Adipocyte (in vitro differentiated cells): ENCODE measurements around the gene MPP2.
"Not testable (repeated sequence)": the region's sequence is repeated elsewhere in the genome, so short reads cannot be mapped to it uniquely, and the experiment has no call there.

Experiments
- DNase-seq: peaks from one replicate; pipeline ENCODE4 v3.0.0-alpha.2; 2015; ENCODE audit warnings: low read depth
- H3K27me3 ChIP-seq: replicated peaks from 2 replicates; pipeline ENCODE4 v1.7.0; 2013; ENCODE audit warnings: mild to moderate bottlenecking, low read length, moderate library complexity; ENCODE audit not compliant: control insufficient read depth, insufficient read depth
- H3K36me3 ChIP-seq: 2 replicates; pipeline ENCODE4 v1.7.0; 2013; ENCODE audit warnings: low read length, mild to moderate bottlenecking, moderate library complexity; ENCODE audit not compliant: control insufficient read depth, insufficient read depth, severe bottlenecking
- H3K4me1 ChIP-seq: 2 replicates; pipeline ENCODE4 v1.7.0; 2013; ENCODE audit warnings: mild to moderate bottlenecking, low read length, moderate library complexity; ENCODE audit not compliant: control insufficient read depth, insufficient read depth
- H3K4me3 ChIP-seq: 2 replicates; pipeline ENCODE4 v1.7.0; 2013; ENCODE audit warnings: mild to moderate bottlenecking, low read length, moderate library complexity
- H3K9ac ChIP-seq: 2 replicates; pipeline ENCODE4 v1.7.0; 2013; ENCODE audit warnings: mild to moderate bottlenecking, low read length, moderate library complexity
- H3K9me3 ChIP-seq: 2 replicates; pipeline ENCODE4 v1.7.0; 2013; ENCODE audit warnings: mild to moderate bottlenecking, low read length, moderate library complexity; ENCODE audit not compliant: control insufficient read depth

MPP2 gene

GRCh38 chr17:43900858-43901754, 6.2 kb downstream of the MPP2 start:
- H3K36me3 ChIP-seq, result no peaks in the 10 kb centered on the region
- H3K4me3 ChIP-seq, result peak overlapping the region; percentile 80

GRCh38 chr17:43900183-43900857, 7.0 kb downstream of the MPP2 start:
- peak; percentile 95 for DNase-seq
- Histone ChIP-seq H3K9me3 (no peaks in the 10 kb centered on the region), H3K4me3 (peak overlapping the region; percentile 80), H3K4me1 (peaks cover 6% of the 10 kb centered on the region), H3K27me3 (no peaks in the 10 kb centered on the region), H3K36me3 (no peaks in the 10 kb centered on the region), H3K9ac (peak overlapping the region; percentile 57)

More at GRCh38 chr17:43900858-43901754, 6.2 kb downstream of the MPP2 start:
- H3K9me3 ChIP-seq, result no peaks in the 10 kb centered on the region
- DNase-seq, result no peak
- H3K4me1 ChIP-seq, result peaks cover 9% of the 10 kb centered on the region
- H3K9ac ChIP-seq, result peak overlapping the region; percentile 57
- H3K27me3 ChIP-seq, result no peaks in the 10 kb centered on the region

GRCh38 chr17:43898446-43898845, 8.9 kb downstream of the MPP2 start:
- H3K9me3 ChIP-seq, result no peaks in the 10 kb centered on the region
- H3K36me3 ChIP-seq, result no peaks in the 10 kb centered on the region
- no peak overlapping the region for H3K9ac ChIP-seq
- no peak for DNase-seq
- H3K4me1 ChIP-seq, result peaks cover 6% of the 10 kb centered on the region
- H3K4me3 ChIP-seq, result no peak overlapping the region
- H3K27me3 ChIP-seq, result no peaks in the 10 kb centered on the region

GRCh38 chr17:43897831-43898230, 9.5 kb downstream of the MPP2 start:
- Histone ChIP-seq H3K4me3 (no peak overlapping the region), H3K9ac (no peak overlapping the region), H3K36me3 (no peaks in the 10 kb centered on the region), H3K27me3 (no peaks in the 10 kb centered on the region), H3K9me3 (no peaks in the 10 kb centered on the region), H3K4me1 (peaks cover 6% of the 10 kb centered on the region)
- DNase-seq, result no peak

GRCh38 chr17:43894494-43894893, 12.8 kb downstream of the MPP2 start:
- not testable (repeated sequence) for DNase-seq, H3K4me3 ChIP-seq, H3K9ac ChIP-seq, H3K9me3 ChIP-seq, H3K27me3 ChIP-seq, H3K36me3 ChIP-seq, H3K4me1 ChIP-seq

GRCh38 chr17:43892647-43892952, 14.7 kb downstream of the MPP2 start:
- Histone ChIP-seq H3K4me3 (no peak overlapping the region), H3K4me1 (no peaks in the 10 kb centered on the region), H3K9me3 (no peaks in the 10 kb centered on the region), H3K27me3 (no peaks in the 10 kb centered on the region), H3K36me3 (no peaks in the 10 kb centered on the region), H3K9ac (no peak overlapping the region)
- no peak for DNase-seq

- Histone ChIP-seq H3K27me3 (no peaks in the 10 kb centered on the region), H3K9me3 (no peaks in the 10 kb centered on the region), H3K36me3 (no peaks in the 10 kb centered on the region), H3K9ac (no peak overlapping the region), H3K4me3 (no peak overlapping the region), H3K4me1 (no peaks in the 10 kb centered on the region)
- DNase-seq, result peak; percentile 73
Observed at GRCh38 chr17:43891851-43892646, 15.3 kb downstream of the MPP2 start.

- H3K36me3 ChIP-seq, result no peaks in the 10 kb centered on the region
- H3K9me3 ChIP-seq, result no peaks in the 10 kb centered on the region
- no peak for DNase-seq
- no peaks in the 10 kb centered on the region for H3K27me3 ChIP-seq
- no peak overlapping the region for H3K4me3 ChIP-seq
- H3K4me1 ChIP-seq, result no peaks in the 10 kb centered on the region
- no peak overlapping the region for H3K9ac ChIP-seq
Observed at GRCh38 chr17:43890240-43890639, 17.1 kb downstream of the MPP2 start.

- Histone ChIP-seq H3K9ac (no peak overlapping the region), H3K9me3 (no peaks in the 10 kb centered on the region), H3K4me1 (no peaks in the 10 kb centered on the region), H3K36me3 (no peaks in the 10 kb centered on the region), H3K4me3 (no peak overlapping the region), H3K27me3 (no peaks in the 10 kb centered on the region)
- DNase-seq, result no peak
Observed at GRCh38 chr17:43888548-43888947, 18.8 kb downstream of the MPP2 start.

- H3K9me3 ChIP-seq, result no peaks in the 10 kb centered on the region
- H3K36me3 ChIP-seq, result no peaks in the 10 kb centered on the region
- DNase-seq, result no peak
- H3K27me3 ChIP-seq, result no peaks in the 10 kb centered on the region
- H3K4me3 ChIP-seq, result no peak overlapping the region
- H3K4me1 ChIP-seq, result peaks cover 4% of the 10 kb centered on the region
- no peak overlapping the region for H3K9ac ChIP-seq
Observed at GRCh38 chr17:43882761-43883415, 24.4 kb downstream of the MPP2 start.
